Smooth muscle cell (in vitro differentiated cells): ENCODE results near the gene DIAPH3. TPM values are rescaled to one million over a fixed set of nuclear protein-coding genes. Genes with fewer than 3 reads are reported as not detected.

Experiments
- DNase-seq: peaks from one replicate; lab custom pipeline; 2025; ENCODE audit not compliant: unreplicated experiment; lab: John Stamatoyannopoulos, UW
- H2AFZ ChIP-seq: fragments of 200-600 bp; sonication (generic); 2 replicates; pipeline ENCODE4 v1.6.0; 2016; ENCODE audit warnings: antibody characterized with exemption, low read depth, mild to moderate bottlenecking
- H3F3A ChIP-seq: fragments of 200-600 bp; sonication (generic); 2 replicates; pipeline ENCODE4 v1.6.0; 2017; ENCODE audit warnings: antibody characterized with exemption, low read depth
- H3K27ac ChIP-seq: fragments of 200-600 bp; sonication (generic); 2 replicates; pipeline ENCODE4 v1.5.1; 2016; ENCODE audit warnings: low read depth, mild to moderate bottlenecking
- H3K27me3 ChIP-seq: fragments of 200-600 bp; sonication (generic); 2 replicates; pipeline ENCODE4 v1.6.1; 2016; ENCODE audit warnings: low read depth, mild to moderate bottlenecking
- H3K36me3 ChIP-seq: fragments of 200-600 bp; sonication (generic); 2 replicates; pipeline ENCODE4 v1.5.1; 2016; ENCODE audit warnings: low read depth
- H3K4me1 ChIP-seq: fragments of 200-600 bp; sonication (generic); 2 replicates; pipeline ENCODE4 v1.5.1; 2016; ENCODE audit warnings: low read depth
- H3K4me2 ChIP-seq: fragments of 200-600 bp; sonication (generic); 2 replicates; pipeline ENCODE4 v1.6.0; 2016; ENCODE audit warnings: mild to moderate bottlenecking
- H3K4me3 ChIP-seq: fragments of 200-600 bp; sonication (generic); 2 replicates; pipeline ENCODE4 v1.5.1; 2016; ENCODE audit warnings: mild to moderate bottlenecking
- H3K79me2 ChIP-seq: fragments of 200-600 bp; sonication (generic); 2 replicates; pipeline ENCODE4 v1.6.0; 2016; ENCODE audit warnings: low read depth, mild to moderate bottlenecking
- H3K9ac ChIP-seq: fragments of 200-600 bp; sonication (generic); 2 replicates; pipeline ENCODE4 v1.6.0; 2016; ENCODE audit warnings: low read depth
- H3K9me3 ChIP-seq: fragments of 200-600 bp; sonication (generic); replicated peaks from 2 replicates; pipeline ENCODE4 v1.5.1; 2016; ENCODE audit warnings: low read depth
- H4K20me1 ChIP-seq: fragments of 200-600 bp; sonication (generic); 2 replicates; pipeline ENCODE4 v1.6.0; 2016; ENCODE audit warnings: low read depth
- CTCF ChIP-seq: fragments of 200-600 bp; sonication (generic); IDR thresholded peaks from 2 replicates; pipeline ENCODE4 v1.5.1; 2017; ENCODE audit warnings: borderline replicate concordance, mild to moderate bottlenecking, antibody characterized with exemption; ENCODE audit not compliant: insufficient read depth, poor library complexity, severe bottlenecking
- WGBS: methylation state at CpG from one replicate; pipeline ENCODE4 v1.1.7; 2016; ENCODE audit warnings: low lambda C conversion rate; 5-methylcytosine and 5-hydroxymethylcytosine counted together
- polyA plus RNA-seq: library from polyadenylated mRNA; unstranded; fragments of >200 nt; fragmentation: Nextera tagmentation; extraction: Ambion mirVana; gene quantifications from 2 replicates; pipeline ENCODE4 v1.2.1, GENCODE V29; 2016
- total RNA-seq: library from RNA; depleted of rRNA; stranded (reverse); fragments of >200 nt; gene quantifications from 2 replicates; pipeline ENCODE4 v1.2.3, GENCODE V29; 2014

DIAPH3 gene
- total and polyA plus RNA-seq, 2 experiments from 2014 or later, result 6.8 to 9.5 TPM

DNA sequence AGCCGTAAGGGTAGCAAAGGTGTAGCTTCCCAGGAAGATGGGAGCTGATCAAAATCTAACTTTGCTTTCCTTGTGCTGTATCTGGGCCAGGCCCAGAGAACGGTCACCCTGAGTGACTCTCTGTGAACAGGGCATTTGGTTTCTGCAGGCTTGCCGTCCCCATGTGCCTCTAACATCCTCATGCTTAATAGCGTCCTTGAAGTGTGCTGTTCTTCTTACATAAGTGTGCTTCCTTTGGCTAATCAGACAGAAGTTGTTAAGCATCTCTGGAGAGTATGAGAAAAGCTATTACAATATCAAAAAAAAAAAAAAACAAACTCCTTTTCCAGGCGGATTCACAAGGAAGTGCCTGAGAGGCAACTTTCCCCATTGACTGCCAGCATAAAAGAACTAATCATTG is 503.7 kb downstream of the DIAPH3 start:
- TF ChIP-seq CTCF, result no peak
- Histone ChIP-seq H2AFZ (no peak overlapping the region), H3K4me3 (no peak overlapping the region), H3K36me3 (no peaks in the 10 kb centered on the region), H3K9ac (no peak overlapping the region), H4K20me1 (no peaks in the 10 kb centered on the region), H3K4me1 (no peaks in the 10 kb centered on the region), H3K4me2 (no peak overlapping the region), H3K27me3 (no peaks in the 10 kb centered on the region), H3K9me3 (no peaks in the 10 kb centered on the region), H3K27ac (no peak overlapping the region), H3F3A (no peaks in the 10 kb centered on the region), H3K79me2 (no peaks in the 10 kb centered on the region)
- no peak for DNase-seq
- WGBS, result 95% methylated on average over 5 of the region's 5 CpGs

DNA sequence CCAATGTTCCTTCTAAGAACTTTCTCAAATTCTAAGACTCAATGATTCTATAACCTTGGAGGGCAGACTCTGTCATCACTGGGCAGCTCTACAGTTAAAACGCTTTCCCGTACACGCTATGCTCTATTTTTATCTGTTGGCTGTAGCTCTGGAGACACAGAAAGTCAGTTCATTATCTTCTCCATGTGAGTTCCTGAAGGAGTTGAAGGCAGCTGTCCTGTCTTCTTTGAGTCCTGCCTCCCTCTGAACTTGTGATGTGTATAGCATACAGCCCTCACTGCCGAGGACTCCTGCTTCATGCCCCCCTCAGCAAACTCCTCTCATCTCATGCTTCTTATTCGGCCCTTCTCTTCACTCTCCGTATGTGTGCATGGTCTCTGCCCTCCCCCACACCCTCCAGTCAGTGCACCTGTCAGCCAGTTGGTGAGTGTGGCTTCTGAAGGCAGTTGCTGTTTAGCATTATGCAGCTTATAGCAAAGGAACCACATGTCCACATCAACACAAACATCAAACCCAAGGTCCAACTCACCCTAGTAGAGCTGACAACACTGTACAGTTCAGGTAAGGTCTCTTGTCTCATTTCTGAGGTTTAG is 504.9 kb downstream of the DIAPH3 start:
- Histone ChIP-seq H4K20me1 (no peaks in the 10 kb centered on the region), H3K36me3 (no peaks in the 10 kb centered on the region), H3K79me2 (no peaks in the 10 kb centered on the region), H3F3A (no peaks in the 10 kb centered on the region), H3K4me1 (no peaks in the 10 kb centered on the region), H3K4me3 (no peak overlapping the region), H3K27ac (no peak overlapping the region), H3K4me2 (no peak overlapping the region), H3K27me3 (no peaks in the 10 kb centered on the region), H3K9me3 (no peaks in the 10 kb centered on the region), H3K9ac (no peak overlapping the region), H2AFZ (no peak overlapping the region)
- 92% methylated on average over 6 of the region's 6 CpGs for WGBS
- DNase-seq, result no peak
- no peak for TF ChIP-seq CTCF

GRCh38 chr13:59658027-59658737 is 505.5 kb downstream of the DIAPH3 start:
- H3K27ac ChIP-seq, result no peak overlapping the region
- H2AFZ ChIP-seq, result no peak overlapping the region
- H4K20me1 ChIP-seq, result no peaks in the 10 kb centered on the region
- H3K9me3 ChIP-seq, result no peaks in the 10 kb centered on the region
- no peak overlapping the region for H3K4me2 ChIP-seq
- H3K27me3 ChIP-seq, result no peaks in the 10 kb centered on the region
- H3K9ac ChIP-seq, result no peak overlapping the region
- no peaks in the 10 kb centered on the region for H3K79me2 ChIP-seq
- H3K4me3 ChIP-seq, result no peak overlapping the region
- no peaks in the 10 kb centered on the region for H3K4me1 ChIP-seq
- WGBS, result 80% methylated on average over 12 of the region's 12 CpGs
- H3K36me3 ChIP-seq, result no peaks in the 10 kb centered on the region
- no peak for TF ChIP-seq CTCF
- H3F3A ChIP-seq, result no peaks in the 10 kb centered on the region
- no peak for DNase-seq

GRCh38 chr13:59653916-59654315 is 509.8 kb downstream of the DIAPH3 start:
- Histone ChIP-seq H3K4me3 (no peak overlapping the region), H3K9ac (no peak overlapping the region), H3K27me3 (no peaks in the 10 kb centered on the region), H3K4me1 (no peaks in the 10 kb centered on the region), H2AFZ (no peak overlapping the region), H3K27ac (no peak overlapping the region), H3K9me3 (no peaks in the 10 kb centered on the region), H3F3A (no peaks in the 10 kb centered on the region), H3K4me2 (no peak overlapping the region), H3K79me2 (no peaks in the 10 kb centered on the region), H4K20me1 (no peaks in the 10 kb centered on the region), H3K36me3 (no peaks in the 10 kb centered on the region)
- TF ChIP-seq CTCF, result no peak
- no peak for DNase-seq
- 87% methylated on average over 2 of the region's 2 CpGs for WGBS
